Liver (tissue), 9 donors: ENCODE data around the gene ARF1. TPM values are rescaled to one million over a fixed set of nuclear protein-coding genes. Genes with fewer than 3 reads are reported as not detected.

Experiments
- DNase-seq: peaks from one replicate; pipeline ENCODE4 v3.0.0-alpha.2; 2017; ENCODE audit warnings: low spot score
- H3K27ac ChIP-seq, 2 donors: one replicate each; pipeline ENCODE4 v1.7.0; 2013; ENCODE audit warnings: inconsistent platforms in 2 of 2, low read length in 2 of 2, control low read depth in 1 of 2, low read depth in 1 of 2, mild to moderate bottlenecking in 1 of 2
- H3K27me3 ChIP-seq, 4 donors: one replicate each; pipeline versions ENCODE4 v1.6.1 to v1.7.0; 2013; ENCODE audit warnings: low read length in 3 of 4, inconsistent platforms in 1 of 4, mild to moderate bottlenecking in 1 of 4, moderate library complexity in 1 of 4; ENCODE audit not compliant: control insufficient read depth in 4 of 4, insufficient read depth in 4 of 4
- H3K36me3 ChIP-seq, 4 donors: one replicate each; pipeline versions ENCODE4 v1.6.1 to v1.7.0; 2013; ENCODE audit warnings: low read length in 3 of 4, mild to moderate bottlenecking in 3 of 4, low read depth in 1 of 4, moderate library complexity in 1 of 4; ENCODE audit not compliant: control insufficient read depth in 4 of 4, insufficient read depth in 3 of 4
- H3K4me1 ChIP-seq, 4 donors: one replicate each; pipeline versions ENCODE4 v1.6.1 to v1.7.0; 2013; ENCODE audit warnings: low read length in 3 of 4, mild to moderate bottlenecking in 3 of 4, moderate library complexity in 1 of 4; ENCODE audit not compliant: control insufficient read depth in 4 of 4, insufficient read depth in 4 of 4
- H3K4me3 ChIP-seq, 3 donors: one replicate each; pipeline versions ENCODE4 v1.6.1 to v1.7.0; 2013; ENCODE audit warnings: low read length in 3 of 3, control low read depth in 1 of 3, low read depth in 1 of 3, mild to moderate bottlenecking in 1 of 3
- H3K9ac ChIP-seq, 2 donors: one replicate each; pipeline ENCODE4 v1.7.0; 2013; ENCODE audit warnings: low read length in 2 of 2, mild to moderate bottlenecking in 2 of 2, moderate library complexity in 2 of 2, control low read depth in 1 of 2, low read depth in 1 of 2
- H3K9me3 ChIP-seq, 4 donors: one replicate each; pipeline versions ENCODE4 v1.6.1 to v1.7.0; 2013; ENCODE audit warnings: low read length in 3 of 4; ENCODE audit not compliant: control insufficient read depth in 4 of 4
- ATF3 ChIP-seq: IDR thresholded peaks from 2 replicates; pipeline ENCODE4 v1.6.1; 2016; ENCODE audit warnings: antibody characterized with exemption
- CTCF ChIP-seq: fragments of 150-350 bp; IDR thresholded peaks from 2 replicates; pipeline ENCODE4 v1.5.1; 2017; ENCODE audit warnings: improper control_type of control experiment, low read depth, low read length; ENCODE audit not compliant: missing input control
- EGR1 ChIP-seq, 2 donors: IDR thresholded peaks; 2 replicates each; pipeline ENCODE4 v1.6.1; 2016 to 2018; ENCODE audit warnings: antibody characterized with exemption in 2 of 2, low read depth in 2 of 2
- FOXA1 ChIP-seq: IDR thresholded peaks from 2 replicates; pipeline ENCODE4 v1.6.1; 2016; ENCODE audit warnings: antibody characterized with exemption
- FOXA2 ChIP-seq: IDR thresholded peaks from 2 replicates; pipeline ENCODE4 v1.6.1; 2016; ENCODE audit warnings: antibody characterized with exemption
- GABPA ChIP-seq, 2 donors: IDR thresholded peaks in 1 of 2; conservative IDR thresholded peaks in 1 of 2; 2 replicates each; pipeline ENCODE4 v1.6.1; 2016; ENCODE audit warnings: antibody characterized with exemption in 2 of 2, mild to moderate bottlenecking in 1 of 2, moderate library complexity in 1 of 2
- HNF4A ChIP-seq, 2 donors: conservative IDR thresholded peaks; 2 replicates each; pipeline ENCODE4 v1.6.1; 2016; ENCODE audit warnings: antibody characterized with exemption in 2 of 2, mild to moderate bottlenecking in 2 of 2
- HNF4G ChIP-seq: IDR thresholded peaks from 2 replicates; pipeline ENCODE4 v1.6.1; 2016; ENCODE audit warnings: antibody characterized with exemption
- JUND ChIP-seq, 2 donors: IDR thresholded peaks; 2 replicates each; pipeline ENCODE4 v1.6.1; 2016; ENCODE audit warnings: antibody characterized with exemption in 2 of 2
- MAX ChIP-seq: IDR thresholded peaks from 2 replicates; pipeline ENCODE4 v1.6.1; 2016; ENCODE audit warnings: antibody characterized with exemption
- NR2F2 ChIP-seq: IDR thresholded peaks from 2 replicates; pipeline ENCODE4 v1.6.1; 2016; ENCODE audit warnings: antibody characterized with exemption
- RAD21 ChIP-seq, 2 donors: IDR thresholded peaks; 2 replicates each; pipeline ENCODE4 v1.6.1; 2016; ENCODE audit warnings: antibody characterized with exemption in 2 of 2, mild to moderate bottlenecking in 2 of 2
- REST ChIP-seq: IDR thresholded peaks from 2 replicates; pipeline ENCODE4 v1.6.1; 2016; ENCODE audit warnings: antibody characterized with exemption, mild to moderate bottlenecking
- RXRA ChIP-seq, 2 donors: IDR thresholded peaks; 2 replicates each; pipeline ENCODE4 v1.6.1; 2017 to 2018; ENCODE audit warnings: antibody characterized with exemption in 2 of 2, mild to moderate bottlenecking in 1 of 2
- SP1 ChIP-seq: IDR thresholded peaks from 2 replicates; pipeline ENCODE4 v1.6.1; 2018; ENCODE audit warnings: antibody characterized with exemption, mild to moderate bottlenecking
- TAF1 ChIP-seq: conservative IDR thresholded peaks from 2 replicates; pipeline ENCODE4 v1.6.1; 2016; ENCODE audit warnings: antibody characterized with exemption, mild to moderate bottlenecking
- YY1 ChIP-seq: IDR thresholded peaks from 2 replicates; pipeline ENCODE4 v1.6.1; 2016; ENCODE audit warnings: antibody characterized with exemption, mild to moderate bottlenecking
- ZBTB33 ChIP-seq: IDR thresholded peaks from 2 replicates; pipeline ENCODE4 v1.6.1; 2016; ENCODE audit warnings: antibody characterized with exemption
- WGBS: extraction: QIAGEN DNeasy Blood & Tissue Kit; methylation state at CpG from one replicate; pipeline ENCODE4 v1.1.7; 2013; 5-methylcytosine and 5-hydroxymethylcytosine counted together
- polyA plus RNA-seq, 2 donors: library from polyadenylated mRNA; stranded (reverse) in 1 of 2; unstranded in 1 of 2; fragments of 200-250 nt in 1 of 2; fragments of >200 nt in 1 of 2; fragmentation: Nextera tagmentation in 1 of 2; extraction: Ambion mirVana in 1 of 2; gene quantifications; one replicate each; pipeline versions ENCODE4 v1.2.1 to v1.2.3, GENCODE V29; 2013 to 2015
- total RNA-seq, 2 donors: library from RNA; depleted of rRNA; stranded (reverse); fragments of >200 nt; gene quantifications; one replicate each; pipeline ENCODE4 v1.2.3, GENCODE V29; 2014
- donor health status: healthy.
- donor health status: healthy.
- donor health status: healthy.
- donor health status: healthy.
- donor health status: healthy.

Gene ARF1
- total and polyA plus RNA-seq, 4 donors, result 151 to 282 (median 213) TPM

- WGBS, result 95% methylated on average over 4 of the region's 4 CpGs
- Histone ChIP-seq H3K4me1 (no peaks in the 10 kb centered on the region), H3K27me3 (no peaks in the 10 kb centered on the region), H3K4me3 (no peak overlapping the region), H3K9me3 (no peaks in the 10 kb centered on the region), H3K36me3 (no peaks in the 10 kb centered on the region), H3K9ac (no peak overlapping the region), H3K27ac (no peak overlapping the region)
- TF ChIP-seq RAD21 (IDR thresholded peaks at IDR 0.05) (no peak), YY1 (no peak), TAF1 (no peak), FOXA2 (no peak), HNF4G (no peak), HNF4A (conservative IDR thresholded peaks at IDR 0.05) (no peak), FOXA1 (no peak), ATF3 (no peak), RXRA (IDR thresholded peaks at IDR 0.05) (no peak), GABPA (IDR thresholded peaks at IDR 0.05 in 1 of 2, conservative IDR thresholded peaks at IDR 0.05 in 1 of 2) (no peak), EGR1 (IDR thresholded peaks at IDR 0.05; ENCODE audit: low read depth in 2 of 2) (no peak), MAX (no peak), ZBTB33 (no peak), REST (no peak), SP1 (no peak), CTCF (no peak), NR2F2 (no peak), JUND (IDR thresholded peaks at IDR 0.05) (no peak)
- DNase-seq, result no peak
Measured at GRCh38 chr1:228117335-228117734, 34.8 kb downstream of the ARF1 start.
